Upper lobe of left lung (tissue), 6 donors: Measurements from ENCODE around the gene TNFRSF21. TPM values are rescaled to one million over a fixed set of nuclear protein-coding genes. Genes with fewer than 3 reads are reported as not detected.

Experiments used
- ATAC-seq, 2 donors: fragments of 200-7000 bp; cut with Tn5 transposase; one replicate each; pipeline ENCODE4 v1.9.1; 2022; ENCODE audit warnings: mild to moderate bottlenecking in 2 of 2, moderate library complexity in 2 of 2; ENCODE audit not compliant: low FRiP score in 2 of 2
- DNase-seq, 2 donors: peaks; one replicate each; pipeline ENCODE4 v3.0.0-alpha.2; 2019 to 2020
- H3K27ac ChIP-seq, 4 donors: fragments of 200-600 bp; sonication (generic); one replicate each; pipeline ENCODE4 v1.5.1; 2016 to 2019
- H3K27me3 ChIP-seq, 4 donors: fragments of 200-600 bp; sonication (generic); one replicate each; pipeline ENCODE4 v1.5.1; 2017 to 2019
- H3K36me3 ChIP-seq, 4 donors: fragments of 200-600 bp; sonication (generic); one replicate each; pipeline ENCODE4 v1.5.1; 2016 to 2019
- H3K4me1 ChIP-seq, 4 donors: fragments of 200-600 bp; sonication (generic); one replicate each; pipeline ENCODE4 v1.5.1; 2018 to 2019
- H3K4me3 ChIP-seq, 4 donors: fragments of 200-600 bp; sonication (generic); one replicate each; pipeline ENCODE4 v1.5.1; 2017 to 2019; ENCODE audit warnings: mild to moderate bottlenecking in 2 of 4, moderate library complexity in 1 of 4
- H3K9me3 ChIP-seq, 4 donors: fragments of 200-600 bp; sonication (generic); one replicate each; pipeline ENCODE4 v1.5.1; 2018 to 2019
- EP300 ChIP-seq, 4 donors: sonication (generic); formaldehyde crosslinking; IDR thresholded peaks; one replicate each; pipeline ENCODE4 v1.5.1; 2017; ENCODE audit warnings: antibody characterized with exemption in 4 of 4, control low read depth in 2 of 4
- POLR2A ChIP-seq, 4 donors: fragments of 450-650 bp; IDR thresholded peaks; one replicate each; pipeline ENCODE4 v1.5.1; 2016 to 2017; ENCODE audit warnings: antibody characterized with exemption in 4 of 4, mild to moderate bottlenecking in 2 of 4
- POLR2AphosphoS5 ChIP-seq, 2 donors: sonication (generic); formaldehyde crosslinking; IDR thresholded peaks; one replicate each; pipeline ENCODE4 v1.5.1; 2017; ENCODE audit warnings: antibody characterized with exemption in 2 of 2
- WGBS, 2 donors: methylation state at CpG; one replicate each; pipeline ENCODE4 v1.1.5; 2017 to 2018; 5-methylcytosine and 5-hydroxymethylcytosine counted together
- total RNA-seq, 6 donors: library from RNA; depleted of rRNA in 4 of 6; stranded (reverse); fragments of >200 nt in 4 of 6; gene quantifications; one replicate each; pipeline versions ENCODE4 v1.1.0 to v1.2.1, GENCODE V29; 2016 to 2021
- TF ChIP-seq, protein P1 (sequence below), 6 experiments: fragments of 450-650 bp in 4 of 6; fragments of 200-600 bp in 2 of 6; sonication (generic) in 2 of 6; IDR thresholded peaks; one replicate each; pipeline ENCODE4 v1.5.1; 2016 to 2019; ENCODE audit warnings: antibody characterized with exemption in 6 of 6
- donor health status: DM: no; HTN: no; CAD: no; lungs with moderate emphysema.
- donor health status: DM: no; HTN: yes; CAD: no; lungs with severe emphysema.

The TNFRSF21 gene
- total RNA-seq, 6 donors from 2014 or later, result 11.7 to 56.1 (median 20.6) TPM

DNA sequence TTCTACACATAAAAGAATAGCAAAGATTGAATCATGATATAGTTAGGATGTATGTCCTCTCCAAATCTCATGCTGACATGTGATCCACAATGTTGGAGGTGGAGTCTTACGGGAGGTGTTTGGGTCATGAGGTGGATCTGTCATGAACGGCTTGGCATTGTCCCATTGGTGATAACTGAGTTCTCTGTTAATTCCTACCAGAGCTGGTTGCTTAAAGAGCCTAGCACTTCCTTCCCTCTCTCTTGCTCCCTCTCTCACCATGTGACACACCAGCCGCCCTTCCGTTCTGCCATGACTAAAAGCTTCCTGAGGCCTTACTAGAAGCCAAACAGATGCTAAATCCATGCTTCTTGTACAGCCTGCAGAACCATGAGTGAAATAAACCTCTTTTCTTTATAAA lies 8.3 kb downstream of the TNFRSF21 start:
- TF ChIP-seq EP300 (IDR thresholded peaks at IDR 0.05) (no peak), POLR2A (IDR thresholded peaks at IDR 0.05) (no peak)
- Histone ChIP-seq H3K9me3 (no peaks in the 10 kb centered on the region), H3K4me1 (no peaks in the 10 kb centered on the region), H3K4me3 (no peak overlapping the region), H3K27ac (no peak overlapping the region), H3K36me3 (no peaks in the 10 kb centered on the region), H3K27me3 (no peaks in the 10 kb centered on the region)
- no peak for ATAC-seq
- 88 to 96% methylated on average over 4 of the region's 4 CpGs for WGBS, 2 donors
- no peak for DNase-seq

DNA sequence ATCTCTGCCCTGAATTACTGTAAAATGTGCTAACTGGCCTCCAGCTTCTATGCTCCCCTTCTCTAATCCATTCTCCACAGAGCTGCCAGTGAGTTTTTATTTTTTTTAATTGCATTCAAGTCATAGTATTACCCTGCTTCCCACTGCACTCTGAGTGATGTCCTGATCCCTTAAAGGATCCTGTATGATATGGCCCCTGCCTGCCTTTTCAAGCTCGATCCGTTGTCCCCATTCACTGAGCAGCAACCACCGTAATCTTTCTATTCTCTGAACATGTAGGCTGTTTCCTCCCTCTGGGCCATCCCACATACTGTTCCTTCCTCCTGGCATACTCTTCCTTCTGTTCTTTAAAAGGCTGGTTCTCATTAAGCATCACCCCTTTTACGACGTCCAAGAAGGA lies 9.3 kb downstream of the TNFRSF21 start:
- H3K4me3 ChIP-seq, result no peak overlapping the region
- no peaks in the 10 kb centered on the region for H3K9me3 ChIP-seq
- 94 to 98% methylated on average over 5 of the region's 5 CpGs for WGBS, 2 donors
- no peaks in the 10 kb centered on the region for H3K4me1 ChIP-seq
- H3K27ac ChIP-seq, result no peak overlapping the region
- no peak for ATAC-seq
- no peak for DNase-seq
- no peaks in the 10 kb centered on the region for H3K27me3 ChIP-seq
- TF ChIP-seq POLR2A (IDR thresholded peaks at IDR 0.05), result no peak
- TF ChIP-seq EP300 (IDR thresholded peaks at IDR 0.05), result no peak
- H3K36me3 ChIP-seq, result no peaks in the 10 kb centered on the region

DNA sequence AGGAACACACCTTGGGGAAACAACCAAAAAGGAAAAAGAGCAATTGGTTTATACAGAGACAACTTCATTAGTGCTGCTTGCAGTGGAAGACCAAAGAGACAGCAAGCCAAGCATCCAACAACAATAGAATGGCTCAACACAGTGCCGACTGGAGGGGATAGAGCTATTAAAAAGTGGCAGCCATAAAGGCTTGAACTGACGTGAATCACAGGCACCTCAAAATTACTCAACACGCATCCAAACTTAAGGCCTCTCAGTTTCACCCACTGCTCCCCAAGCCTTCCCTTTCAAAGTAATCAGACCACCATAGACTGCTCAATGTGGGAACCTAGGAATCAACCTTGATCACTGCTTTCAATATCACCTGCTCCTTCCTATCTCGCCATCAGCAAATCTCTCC lies 9.7 kb downstream of the TNFRSF21 start:
- Histone ChIP-seq H3K4me3 (no peak overlapping the region), H3K27ac (no peak overlapping the region), H3K9me3 (no peaks in the 10 kb centered on the region), H3K27me3 (no peaks in the 10 kb centered on the region), H3K36me3 (no peaks in the 10 kb centered on the region), H3K4me1 (no peaks in the 10 kb centered on the region)
- no peak for TF ChIP-seq POLR2AphosphoS5 (IDR thresholded peaks at IDR 0.05)
- DNase-seq (no peak), ATAC-seq (no peak)
- WGBS, 2 donors, result 91 to 93% methylated on average over 4 of the region's 4 CpGs

DNA sequence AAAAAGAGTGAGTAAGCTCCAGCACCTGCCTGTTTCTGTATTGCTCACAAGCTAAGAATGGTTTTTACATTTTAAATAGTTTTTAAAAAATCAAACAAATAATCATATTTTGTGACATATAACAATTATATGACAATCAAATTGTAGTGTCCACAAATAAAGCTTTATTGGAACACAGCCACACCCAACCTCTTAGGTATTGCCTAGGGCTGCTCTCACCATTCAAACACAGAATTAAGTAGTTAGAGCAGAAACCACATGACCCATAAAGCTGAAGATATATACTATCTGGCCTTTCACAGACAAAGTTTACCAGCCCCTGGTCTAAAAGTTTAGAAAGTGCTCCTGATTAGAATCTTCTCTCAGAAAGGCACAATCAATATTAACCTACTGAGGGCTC lies 11.2 kb downstream of the TNFRSF21 start:
- no peaks in the 10 kb centered on the region for H3K27me3 ChIP-seq
- H3K27ac ChIP-seq, result no peak overlapping the region
- ATAC-seq (no peak), DNase-seq (no peak)
- no peaks in the 10 kb centered on the region for H3K4me1 ChIP-seq
- no peaks in the 10 kb centered on the region for H3K36me3 ChIP-seq
- H3K4me3 ChIP-seq, result no peak overlapping the region
- TF ChIP-seq POLR2A (IDR thresholded peaks at IDR 0.05), result no peak
- no peak for TF ChIP-seq POLR2AphosphoS5 (IDR thresholded peaks at IDR 0.05)
- TF ChIP-seq EP300 (IDR thresholded peaks at IDR 0.05), result no peak
- TF ChIP-seq, protein P1, sequence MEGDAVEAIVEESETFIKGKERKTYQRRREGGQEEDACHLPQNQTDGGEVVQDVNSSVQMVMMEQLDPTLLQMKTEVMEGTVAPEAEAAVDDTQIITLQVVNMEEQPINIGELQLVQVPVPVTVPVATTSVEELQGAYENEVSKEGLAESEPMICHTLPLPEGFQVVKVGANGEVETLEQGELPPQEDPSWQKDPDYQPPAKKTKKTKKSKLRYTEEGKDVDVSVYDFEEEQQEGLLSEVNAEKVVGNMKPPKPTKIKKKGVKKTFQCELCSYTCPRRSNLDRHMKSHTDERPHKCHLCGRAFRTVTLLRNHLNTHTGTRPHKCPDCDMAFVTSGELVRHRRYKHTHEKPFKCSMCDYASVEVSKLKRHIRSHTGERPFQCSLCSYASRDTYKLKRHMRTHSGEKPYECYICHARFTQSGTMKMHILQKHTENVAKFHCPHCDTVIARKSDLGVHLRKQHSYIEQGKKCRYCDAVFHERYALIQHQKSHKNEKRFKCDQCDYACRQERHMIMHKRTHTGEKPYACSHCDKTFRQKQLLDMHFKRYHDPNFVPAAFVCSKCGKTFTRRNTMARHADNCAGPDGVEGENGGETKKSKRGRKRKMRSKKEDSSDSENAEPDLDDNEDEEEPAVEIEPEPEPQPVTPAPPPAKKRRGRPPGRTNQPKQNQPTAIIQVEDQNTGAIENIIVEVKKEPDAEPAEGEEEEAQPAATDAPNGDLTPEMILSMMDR (IDR thresholded peaks at IDR 0.05), result no peak
- no peaks in the 10 kb centered on the region for H3K9me3 ChIP-seq

DNA sequence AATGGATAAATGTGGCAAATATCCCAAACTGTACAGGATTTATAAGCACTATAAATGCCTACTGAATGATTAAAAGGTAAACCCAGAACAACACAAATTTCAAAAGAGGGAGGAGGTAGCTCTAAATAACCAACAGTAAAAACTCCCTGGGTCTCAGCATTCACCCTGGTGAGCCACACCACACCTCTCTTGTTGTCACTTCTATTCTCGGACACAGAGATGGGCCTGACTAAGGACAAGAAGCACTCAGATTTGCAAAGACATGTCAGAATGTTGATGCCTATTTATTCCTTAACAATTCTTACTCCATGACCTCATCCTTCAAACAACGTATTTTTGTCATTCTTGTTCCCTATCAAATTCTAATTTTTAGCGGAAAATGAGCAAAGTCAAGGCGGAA lies 14.7 kb downstream of the TNFRSF21 start:
- Histone ChIP-seq H3K27ac (no peak overlapping the region), H3K4me1 (no peaks in the 10 kb centered on the region), H3K27me3 (no peaks in the 10 kb centered on the region), H3K4me3 (no peak overlapping the region), H3K36me3 (no peaks in the 10 kb centered on the region), H3K9me3 (peaks cover 0 to 10% (median 5%) of the 10 kb centered on the region in 4 donors)
- ATAC-seq (no peak), DNase-seq (no peak)
- TF ChIP-seq POLR2A (IDR thresholded peaks at IDR 0.05) (no peak), EP300 (IDR thresholded peaks at IDR 0.05) (no peak), POLR2AphosphoS5 (IDR thresholded peaks at IDR 0.05) (no peak)
- TF ChIP-seq, protein P1 (IDR thresholded peaks at IDR 0.05), result no peak
- WGBS, 2 donors, result 85 to 95% methylated on average over 4 of the region's 4 CpGs

DNA sequence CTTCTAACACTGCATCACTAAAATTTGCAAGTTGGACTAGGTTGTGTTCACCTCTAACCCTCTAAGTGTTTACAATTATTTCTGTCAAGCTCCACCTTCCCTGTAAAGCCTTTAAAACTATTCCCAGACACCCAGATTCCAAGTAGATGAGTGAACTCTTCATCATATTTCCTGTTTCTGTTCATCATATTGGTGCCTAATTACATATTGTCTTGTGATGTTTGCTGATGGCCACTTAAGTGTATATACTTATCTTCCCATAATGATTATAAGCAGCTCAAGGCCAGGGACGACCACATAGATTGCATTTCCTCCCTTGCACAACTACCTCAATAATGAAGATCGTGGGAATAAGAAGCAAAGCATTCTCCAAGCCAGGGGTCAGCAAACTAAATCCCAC lies 16.8 kb downstream of the TNFRSF21 start:
- Histone ChIP-seq H3K36me3 (no peaks in the 10 kb centered on the region), H3K4me3 (no peak overlapping the region), H3K4me1 (no peaks in the 10 kb centered on the region), H3K27me3 (no peaks in the 10 kb centered on the region), H3K27ac (no peak overlapping the region), H3K9me3 (peaks cover 0 to 10% (median 5%) of the 10 kb centered on the region in 4 donors)
- TF ChIP-seq POLR2AphosphoS5 (IDR thresholded peaks at IDR 0.05) (no peak), POLR2A (IDR thresholded peaks at IDR 0.05) (no peak), EP300 (IDR thresholded peaks at IDR 0.05) (no peak)
- TF ChIP-seq, protein P1 (IDR thresholded peaks at IDR 0.05), result no peak
- 63 to 75% methylated on average over 2 of the region's 2 CpGs for WGBS, 2 donors
- no peak for DNase-seq
- no peak for ATAC-seq
